OCI-LY1 (cell line): ENCODE data around the gene PTPRE.
"Not testable (repeated sequence)": the region's sequence is repeated elsewhere in the genome, so short reads cannot be mapped to it uniquely, and the experiment has no call there.

ENCODE experiments used
- H2AFZ ChIP-seq: fragments of 200-600 bp; sonication (generic), shearing (Covaris generic); 2 replicates; pipeline ENCODE4 v1.6.0; 2014; ENCODE audit warnings: antibody characterized with exemption, mild to moderate bottlenecking, low read length
- H3F3A ChIP-seq: fragments of 200-600 bp; sonication (generic), shearing (Covaris generic); 2 replicates; pipeline ENCODE4 v1.6.0; 2014; ENCODE audit warnings: mild to moderate bottlenecking, antibody characterized with exemption, low read length, moderate library complexity; ENCODE audit not compliant: insufficient read depth
- H3K27ac ChIP-seq: fragments of 200-600 bp; sonication (generic); 2 replicates; pipeline ENCODE4 v1.5.1; 2014; ENCODE audit warnings: low read length, mixed run types, mild to moderate bottlenecking, low read depth; ENCODE audit not compliant: poor library complexity, severe bottlenecking
- H3K27me3 ChIP-seq: fragments of 200-600 bp; sonication (generic); 2 replicates; pipeline ENCODE4 v1.6.0; 2014; ENCODE audit warnings: antibody characterized with exemption, mild to moderate bottlenecking, low read length, moderate library complexity; ENCODE audit not compliant: insufficient read depth
- H3K36me3 ChIP-seq: fragments of 200-600 bp; sonication (generic); 2 replicates; pipeline ENCODE4 v1.6.1; 2014; ENCODE audit warnings: mild to moderate bottlenecking, antibody characterized with exemption, low read length, moderate library complexity, mixed read lengths; ENCODE audit not compliant: insufficient read depth
- H3K4me1 ChIP-seq: fragments of 200-600 bp; sonication (generic); 2 replicates; pipeline ENCODE4 v1.5.1; 2014; ENCODE audit warnings: mild to moderate bottlenecking, low read length, moderate library complexity; ENCODE audit not compliant: insufficient read depth, severe bottlenecking
- H3K4me2 ChIP-seq: fragments of 200-600 bp; sonication (generic), shearing (Covaris generic); 2 replicates; pipeline ENCODE4 v1.6.1; 2014; ENCODE audit warnings: low read length
- H3K4me3 ChIP-seq: fragments of 200-600 bp; sonication (generic); 2 replicates; pipeline ENCODE4 v1.5.1; 2014; ENCODE audit warnings: low read length, low read depth, mild to moderate bottlenecking, mixed read lengths; ENCODE audit not compliant: poor library complexity, severe bottlenecking
- H3K79me2 ChIP-seq: fragments of 200-600 bp; shearing (Covaris generic); 2 replicates; pipeline ENCODE4 v1.6.1; 2016; ENCODE audit warnings: mixed run types, low read length, mixed read lengths; ENCODE audit not compliant: insufficient read depth
- H3K9ac ChIP-seq: fragments of 200-600 bp; sonication (generic), shearing (Covaris generic); 2 replicates; pipeline ENCODE4 v1.6.1; 2014; ENCODE audit warnings: mild to moderate bottlenecking, low read length, mixed read lengths
- H3K9me2 ChIP-seq: fragments of 200-600 bp; sonication (generic), shearing (Covaris generic); 2 replicates; pipeline ENCODE4 v1.6.1; 2014; ENCODE audit warnings: low read depth, mild to moderate bottlenecking, low read length, mixed read lengths
- H3K9me3 ChIP-seq: fragments of 200-600 bp; shearing (Covaris generic); 2 replicates; pipeline ENCODE4 v1.6.1; 2014; ENCODE audit warnings: low read length, mixed read lengths
- H4K20me1 ChIP-seq: fragments of 200-600 bp; sonication (generic), shearing (Covaris generic); 2 replicates; pipeline ENCODE4 v1.6.0; 2016; ENCODE audit warnings: mild to moderate bottlenecking, low read length; ENCODE audit not compliant: insufficient read depth
- EZH2 ChIP-seq: fragments of 200-600 bp; sonication (generic), shearing (Covaris generic); IDR thresholded peaks from 2 replicates; pipeline ENCODE4 v1.8.0; 2017; ENCODE audit warnings: borderline replicate concordance, mixed run types, mild to moderate bottlenecking, antibody characterized with exemption, low read length, moderate library complexity, mixed read lengths
- TF ChIP-seq, protein P1 (sequence below): fragments of 200-600 bp; sonication (generic), shearing (Covaris generic); IDR thresholded peaks from 2 replicates; pipeline ENCODE4 v1.5.1; 2017; ENCODE audit warnings: mild to moderate bottlenecking, antibody characterized with exemption, low read length, moderate library complexity, mixed read lengths

PTPRE gene

DNA sequence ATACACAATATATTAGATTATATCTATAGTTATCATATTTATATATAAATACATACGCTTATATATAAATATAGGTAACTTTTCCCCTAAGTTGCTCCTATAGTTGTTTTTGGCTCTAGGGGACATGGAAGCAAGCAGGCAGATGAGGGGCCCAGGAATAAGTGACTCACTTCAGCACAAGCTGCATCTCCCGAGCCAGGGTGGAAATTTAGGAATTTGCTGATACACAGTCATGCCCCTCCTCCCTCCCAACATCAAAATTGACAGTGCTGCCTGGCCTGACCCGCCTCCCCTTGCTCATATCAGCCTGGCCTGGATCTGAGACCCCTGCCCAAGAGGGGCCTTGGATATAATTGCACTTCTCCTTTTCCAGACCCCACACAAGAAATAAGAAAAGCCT is 185.6 kb downstream of the PTPRE start:
- H3K36me3 ChIP-seq, result peaks cover 12% of the 10 kb centered on the region
- no peak overlapping the region for H3K27ac ChIP-seq
- no peaks in the 10 kb centered on the region for H3K79me2 ChIP-seq
- H3K9me2 ChIP-seq, result no peaks in the 10 kb centered on the region
- 0 out of 2 replicates have a peak, but pooled peaks cover 6% of the 10 kb centered on the region for H3F3A ChIP-seq
- H3K4me1 ChIP-seq, result peaks cover 12% of the 10 kb centered on the region
- H3K4me3 ChIP-seq, result no peak overlapping the region
- no peaks in the 10 kb centered on the region for H4K20me1 ChIP-seq
- no peak overlapping the region for H3K9ac ChIP-seq
- no peak overlapping the region for H3K4me2 ChIP-seq
- no peaks in the 10 kb centered on the region; the same call in 1 of the 2 replicates for H3K27me3 ChIP-seq
- no peak overlapping the region for H2AFZ ChIP-seq
- no peaks in the 10 kb centered on the region for H3K9me3 ChIP-seq
- TF ChIP-seq, protein P1, sequence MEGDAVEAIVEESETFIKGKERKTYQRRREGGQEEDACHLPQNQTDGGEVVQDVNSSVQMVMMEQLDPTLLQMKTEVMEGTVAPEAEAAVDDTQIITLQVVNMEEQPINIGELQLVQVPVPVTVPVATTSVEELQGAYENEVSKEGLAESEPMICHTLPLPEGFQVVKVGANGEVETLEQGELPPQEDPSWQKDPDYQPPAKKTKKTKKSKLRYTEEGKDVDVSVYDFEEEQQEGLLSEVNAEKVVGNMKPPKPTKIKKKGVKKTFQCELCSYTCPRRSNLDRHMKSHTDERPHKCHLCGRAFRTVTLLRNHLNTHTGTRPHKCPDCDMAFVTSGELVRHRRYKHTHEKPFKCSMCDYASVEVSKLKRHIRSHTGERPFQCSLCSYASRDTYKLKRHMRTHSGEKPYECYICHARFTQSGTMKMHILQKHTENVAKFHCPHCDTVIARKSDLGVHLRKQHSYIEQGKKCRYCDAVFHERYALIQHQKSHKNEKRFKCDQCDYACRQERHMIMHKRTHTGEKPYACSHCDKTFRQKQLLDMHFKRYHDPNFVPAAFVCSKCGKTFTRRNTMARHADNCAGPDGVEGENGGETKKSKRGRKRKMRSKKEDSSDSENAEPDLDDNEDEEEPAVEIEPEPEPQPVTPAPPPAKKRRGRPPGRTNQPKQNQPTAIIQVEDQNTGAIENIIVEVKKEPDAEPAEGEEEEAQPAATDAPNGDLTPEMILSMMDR, result no peak
- TF ChIP-seq EZH2, result no peak

DNA sequence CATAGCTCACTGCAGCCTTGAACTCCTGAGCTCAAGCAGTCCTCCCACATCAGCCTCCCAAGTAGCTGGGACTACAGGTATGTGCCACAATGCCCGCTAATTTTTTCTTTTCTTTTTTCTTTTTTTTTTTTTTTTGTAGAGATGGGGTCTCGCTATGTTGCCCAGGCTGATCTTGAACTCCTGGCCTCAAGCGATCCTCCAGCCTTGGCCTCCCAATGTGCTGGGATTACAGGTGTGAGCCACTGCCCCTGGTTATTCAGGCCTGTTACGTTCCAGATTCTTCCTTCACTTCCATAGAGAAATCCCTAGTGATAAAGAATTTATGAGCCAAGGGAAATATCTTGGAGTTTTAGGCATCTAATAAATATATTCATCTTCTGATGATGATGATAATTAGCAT is 187.7 kb downstream of the PTPRE start:
- not testable (repeated sequence) for H3K9me3 ChIP-seq, H4K20me1 ChIP-seq, H2AFZ ChIP-seq, H3F3A ChIP-seq, H3K4me3 ChIP-seq, H3K9ac ChIP-seq, H3K9me2 ChIP-seq, H3K79me2 ChIP-seq, H3K27me3 ChIP-seq, H3K4me1 ChIP-seq, H3K4me2 ChIP-seq, H3K27ac ChIP-seq
- peaks cover 33% of the 10 kb centered on the region for H3K36me3 ChIP-seq

DNA sequence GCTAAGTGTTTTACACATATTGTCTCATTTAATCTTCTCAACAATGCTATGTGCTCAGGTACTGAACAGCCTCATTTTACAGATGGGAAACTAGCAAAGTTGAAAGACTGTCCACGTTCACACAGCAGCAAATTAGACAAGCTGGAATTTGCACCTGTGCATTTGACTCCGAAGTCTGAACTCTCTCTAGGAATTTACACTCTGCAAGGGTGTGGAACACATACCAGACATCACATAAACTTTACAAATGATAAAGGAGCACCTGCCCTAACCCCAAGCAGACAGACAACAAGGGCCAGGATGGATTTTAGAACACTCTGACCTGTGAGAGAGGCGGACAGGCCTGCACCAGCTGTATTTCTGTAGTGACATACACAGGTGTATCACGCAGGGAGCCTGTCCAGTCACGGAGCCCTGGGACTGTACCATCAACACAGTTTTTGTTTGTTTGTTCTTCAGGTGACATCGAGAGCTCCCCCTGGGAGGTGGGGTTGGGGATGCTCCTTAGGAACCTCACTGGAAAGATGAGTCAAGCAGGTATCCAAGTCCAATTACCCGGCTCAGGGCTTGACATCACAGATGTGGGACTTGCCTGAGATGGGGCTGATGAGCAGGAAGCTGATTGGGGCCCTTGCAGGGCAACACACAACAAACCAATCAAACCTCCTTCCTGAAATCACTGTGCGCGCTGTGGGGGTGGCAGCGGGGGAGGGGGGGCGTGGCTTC is 188.3 kb downstream of the PTPRE start:
- H3K4me2 ChIP-seq, result no peak overlapping the region
- H3K27ac ChIP-seq, result no peak overlapping the region
- TF ChIP-seq, protein P1, result no peak
- TF ChIP-seq EZH2, result no peak
- no peak overlapping the region for H2AFZ ChIP-seq
- no peaks in the 10 kb centered on the region for H3K9me3 ChIP-seq
- H3K9me2 ChIP-seq, result no peaks in the 10 kb centered on the region
- H3K4me3 ChIP-seq, result no peak overlapping the region
- H4K20me1 ChIP-seq, result no peaks in the 10 kb centered on the region
- peaks cover 39% of the 10 kb centered on the region for H3K36me3 ChIP-seq
- H3F3A ChIP-seq, result 0 out of 2 replicates have a peak, but pooled peaks cover 6% of the 10 kb centered on the region
- H3K79me2 ChIP-seq, result no peaks in the 10 kb centered on the region
- H3K9ac ChIP-seq, result no peak overlapping the region
- H3K27me3 ChIP-seq, result no peaks in the 10 kb centered on the region; the same call in 1 of the 2 replicates
- peaks cover 6% of the 10 kb centered on the region for H3K4me1 ChIP-seq
